ENCODE data around the gene ADAMTS7.
"Not testable (repeated sequence)": the region's sequence is repeated elsewhere in the genome, so short reads cannot be mapped to it uniquely, and the experiment has no call there.

The ADAMTS7 gene

DNA sequence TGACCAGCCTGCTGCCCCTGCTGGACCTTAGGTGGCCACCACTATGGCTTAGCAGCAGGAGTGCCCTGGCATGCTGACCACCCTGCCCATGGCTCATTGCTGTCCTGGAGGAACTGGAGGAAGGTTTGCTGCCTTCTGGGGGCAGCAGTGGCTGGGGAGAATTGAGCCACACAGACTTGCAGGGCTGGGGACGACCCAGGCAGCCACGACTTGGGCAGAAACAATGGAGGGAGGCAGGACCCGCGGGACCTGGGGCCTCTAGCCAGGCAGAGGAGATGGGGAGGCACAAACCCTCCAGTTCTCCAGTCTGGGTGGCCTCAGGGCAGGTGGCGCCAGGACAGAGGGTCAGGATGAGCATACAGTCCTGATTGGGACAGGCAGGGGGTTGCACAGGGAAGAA lies 32.8 kb downstream of the ADAMTS7 start:
- Mint-ChIP-seq H3K4me1 (peaks cover 13% of the 10 kb centered on the region), H3K4me3 (no peak overlapping the region), H3K27ac (no peak overlapping the region), H3K36me3 (no peaks in the 10 kb centered on the region), H3K9me3 (no peaks in the 10 kb centered on the region)
- no peak for ATAC-seq
- no peak for DNase-seq (ENCODE audit: low spot score in 2 of 2)

DNA sequence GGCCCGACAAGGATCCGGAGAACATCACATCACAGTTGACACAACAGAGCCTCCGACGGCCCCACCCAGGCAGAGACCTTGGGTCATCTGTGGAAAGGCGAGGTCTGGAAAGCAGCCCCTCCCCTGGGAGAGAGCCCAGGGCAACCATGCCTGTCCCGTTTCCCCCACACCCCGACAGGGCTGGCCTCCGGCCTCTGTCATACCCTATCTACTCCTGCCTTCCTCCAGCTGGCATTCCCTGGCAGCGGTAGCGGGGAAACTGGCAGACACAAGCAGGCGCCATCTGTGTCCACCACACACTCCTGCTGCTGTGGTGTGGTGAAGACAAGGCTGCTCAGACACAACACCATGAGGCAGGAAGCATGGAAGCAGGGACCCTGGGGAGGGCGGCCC lies 33.3 kb downstream of the ADAMTS7 start:
- not testable (repeated sequence) for ATAC-seq; DNase-seq (ENCODE audit: low spot score in 2 of 2)
- peaks cover 13% of the 10 kb centered on the region for H3K4me1 Mint-ChIP-seq

DNA sequence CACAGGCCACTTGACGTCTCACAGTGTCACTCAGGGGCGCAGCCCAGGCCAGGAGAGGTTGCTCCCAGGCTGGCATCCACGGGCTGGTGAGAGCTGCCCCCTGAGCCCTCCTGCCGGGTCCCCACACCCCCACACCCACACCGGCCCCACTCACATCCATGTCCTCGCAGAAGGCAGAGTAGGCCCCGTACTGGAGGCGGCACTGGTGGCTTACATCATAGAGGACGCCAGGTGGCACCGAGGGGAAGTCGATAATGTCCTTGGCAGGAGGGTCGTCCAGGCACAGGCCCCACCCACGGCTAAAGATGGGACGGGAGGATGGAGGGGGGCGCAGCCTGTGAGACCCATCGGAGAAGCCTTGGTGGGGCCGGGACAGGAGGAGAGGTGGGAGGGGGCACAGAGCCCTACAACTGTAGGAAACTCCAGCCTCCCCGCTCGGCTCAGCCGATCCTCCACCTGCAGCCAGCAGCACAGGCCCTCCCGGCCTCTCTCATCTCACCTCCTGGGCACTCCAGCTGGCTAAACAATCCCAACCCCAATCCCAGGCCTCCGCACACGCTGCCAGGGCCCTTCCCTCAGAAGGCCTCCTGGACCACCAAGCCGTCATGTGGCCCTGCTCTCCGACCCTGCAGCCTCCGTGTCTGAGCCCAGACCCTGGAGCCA lies 33.8 kb downstream of the ADAMTS7 start:
- DNase-seq (ENCODE audit: low spot score in 2 of 2); H3K27ac Mint-ChIP-seq; H3K9me3 Mint-ChIP-seq; ATAC-seq; H3K36me3 Mint-ChIP-seq; H3K4me3 Mint-ChIP-seq: not testable (repeated sequence)
- peaks cover 13% of the 10 kb centered on the region for H3K4me1 Mint-ChIP-seq

More for the DNA sequence above, 33.3 kb downstream of the ADAMTS7 start:
- not testable (repeated sequence) for H3K27ac Mint-ChIP-seq, H3K36me3 Mint-ChIP-seq, H3K9me3 Mint-ChIP-seq, H3K4me3 Mint-ChIP-seq

DNA sequence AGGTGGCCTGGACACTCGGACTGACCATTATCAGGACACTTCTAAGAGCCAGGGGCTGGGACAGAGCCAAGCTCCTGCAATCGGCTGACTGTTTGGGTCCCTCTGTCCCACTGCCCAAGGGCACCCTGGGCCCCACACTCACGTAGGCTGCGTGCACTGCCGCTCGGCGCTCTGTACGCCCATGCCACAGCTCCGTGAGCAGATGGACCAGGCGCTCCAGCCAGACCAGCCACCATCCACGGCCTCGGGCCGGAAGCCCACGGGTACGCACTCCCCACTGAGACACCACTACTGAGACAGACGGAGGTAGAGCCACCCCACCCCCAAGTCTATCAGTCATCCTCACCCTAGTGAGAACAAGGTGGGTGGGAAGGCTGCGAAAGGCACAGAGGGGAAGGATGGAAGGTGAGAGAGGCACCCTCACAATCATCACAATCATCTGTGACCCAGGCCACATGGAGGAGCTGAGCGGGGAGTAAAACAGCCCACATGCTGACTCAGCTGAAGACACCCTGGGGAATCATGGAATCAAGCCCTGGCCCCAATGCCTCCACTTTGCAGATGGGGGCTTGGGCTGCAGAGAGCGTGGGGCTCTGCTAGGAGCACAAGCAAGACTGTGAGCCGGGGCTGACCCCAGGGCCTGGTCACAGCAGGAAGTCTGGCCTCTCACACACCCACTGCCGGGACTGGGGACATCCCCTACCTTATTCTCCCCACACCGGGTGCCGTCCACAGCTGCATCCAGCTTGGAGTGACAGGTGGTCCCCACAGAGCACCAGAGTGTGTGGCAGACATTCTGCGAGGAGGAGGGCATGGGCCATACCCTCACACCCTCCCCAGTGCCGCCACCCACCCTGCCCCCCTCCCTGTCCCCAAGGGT lies 35.0 kb downstream of the ADAMTS7 start:
- H3K36me3 Mint-ChIP-seq, result not testable (repeated sequence)

DNA sequence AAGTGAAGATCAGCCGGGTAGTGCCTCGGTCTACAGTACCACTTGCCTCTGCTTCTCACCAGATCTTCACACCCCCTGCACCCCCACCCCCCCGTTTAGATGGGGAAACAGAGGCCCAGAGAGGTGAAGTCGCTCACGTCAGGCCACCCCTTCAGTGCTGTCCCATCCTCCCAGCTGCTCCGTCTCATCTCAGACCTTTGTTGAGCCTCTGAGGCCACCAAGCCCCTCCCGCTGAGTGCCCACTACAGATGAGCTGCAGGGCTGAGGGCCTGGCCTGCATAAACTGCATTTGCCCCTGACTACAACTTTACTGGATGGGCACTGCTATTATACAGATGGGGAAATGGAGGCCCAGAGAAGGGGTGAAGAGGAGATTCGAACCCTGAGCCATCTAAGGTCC lies 35.8 kb downstream of the ADAMTS7 start:
- Mint-ChIP-seq H3K4me3 (no peak overlapping the region), H3K9me3 (no peaks in the 10 kb centered on the region), H3K36me3 (no peaks in the 10 kb centered on the region), H3K27ac (no peak overlapping the region), H3K4me1 (peaks cover 7% of the 10 kb centered on the region)
- no peak for DNase-seq (ENCODE audit: low spot score in 2 of 2)
- ATAC-seq, result no peak

More for the DNA sequence above, 35.0 kb downstream of the ADAMTS7 start:
- not testable (repeated sequence) for H3K9me3 Mint-ChIP-seq; H3K4me3 Mint-ChIP-seq; ATAC-seq; H3K4me1 Mint-ChIP-seq; DNase-seq (ENCODE audit: low spot score in 2 of 2)
- H3K27ac Mint-ChIP-seq, result peak overlapping the region; percentile 18

DNA sequence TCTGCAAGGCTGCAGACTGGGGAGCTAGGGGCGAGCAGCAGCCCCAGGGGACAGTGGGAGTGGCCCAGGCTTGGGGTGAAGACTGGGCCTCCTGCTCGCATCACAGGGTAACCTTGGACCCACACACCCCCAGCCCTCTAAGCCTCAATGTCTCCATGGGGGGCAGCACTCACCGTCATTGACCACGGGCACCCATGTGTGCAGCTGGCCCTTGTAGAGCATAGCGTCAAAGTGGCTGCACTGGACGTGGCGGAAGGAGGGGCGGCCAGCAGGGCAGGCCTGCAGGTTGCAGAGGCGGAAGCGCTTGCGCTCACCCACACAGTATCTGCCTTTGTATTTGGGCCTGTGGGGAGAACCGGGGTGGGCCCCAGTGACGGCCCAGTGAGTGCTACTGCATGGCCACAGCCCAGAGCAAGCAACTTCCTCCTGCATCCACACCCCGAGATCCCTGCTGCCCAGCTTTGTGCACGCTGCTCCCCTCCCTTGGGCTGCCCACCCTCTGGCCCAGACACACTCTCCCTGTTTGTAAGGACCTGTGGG lies 36.7 kb downstream of the ADAMTS7 start:
- ATAC-seq; H3K36me3 Mint-ChIP-seq; H3K27ac Mint-ChIP-seq; H3K4me1 Mint-ChIP-seq; DNase-seq (ENCODE audit: low spot score in 2 of 2); H3K4me3 Mint-ChIP-seq; H3K9me3 Mint-ChIP-seq: not testable (repeated sequence)

DNA sequence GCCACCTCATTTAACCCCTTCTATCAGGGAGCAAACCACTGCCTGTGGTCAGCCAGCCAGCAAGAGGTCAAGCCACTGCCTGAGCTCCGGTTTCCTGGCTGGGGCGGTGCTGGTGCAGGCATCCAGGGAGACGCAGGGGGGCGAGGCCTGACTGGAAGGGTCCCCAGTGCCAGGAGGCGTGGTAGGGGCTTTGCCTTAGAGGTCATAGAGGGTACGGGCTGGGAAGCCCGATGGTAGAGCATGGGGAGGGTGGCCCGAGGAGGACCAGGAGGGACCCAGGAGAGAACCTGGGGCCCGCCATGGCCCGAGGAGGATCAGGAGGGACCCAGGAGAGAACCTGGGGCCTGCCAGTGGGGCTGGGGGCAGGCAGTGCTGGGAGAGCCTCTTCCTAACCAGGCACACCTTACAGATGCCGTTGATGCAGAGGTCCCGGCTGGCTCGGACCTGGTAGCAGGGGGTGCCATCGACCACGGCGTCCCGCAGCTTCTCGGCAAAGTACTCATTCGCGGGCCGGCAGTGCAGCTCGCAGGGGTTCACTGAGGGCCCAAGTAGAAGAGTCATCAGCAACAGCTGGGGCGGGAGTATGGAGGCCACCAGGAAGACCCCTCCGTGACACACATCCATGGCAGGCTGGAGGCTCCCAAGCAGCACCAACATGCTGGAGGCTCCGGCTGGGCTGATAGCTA lies 37.4 kb downstream of the ADAMTS7 start:
- not testable (repeated sequence) for H3K4me1 Mint-ChIP-seq; H3K4me3 Mint-ChIP-seq; H3K9me3 Mint-ChIP-seq; ATAC-seq; DNase-seq (ENCODE audit: low spot score in 2 of 2); H3K36me3 Mint-ChIP-seq; H3K27ac Mint-ChIP-seq

DNA sequence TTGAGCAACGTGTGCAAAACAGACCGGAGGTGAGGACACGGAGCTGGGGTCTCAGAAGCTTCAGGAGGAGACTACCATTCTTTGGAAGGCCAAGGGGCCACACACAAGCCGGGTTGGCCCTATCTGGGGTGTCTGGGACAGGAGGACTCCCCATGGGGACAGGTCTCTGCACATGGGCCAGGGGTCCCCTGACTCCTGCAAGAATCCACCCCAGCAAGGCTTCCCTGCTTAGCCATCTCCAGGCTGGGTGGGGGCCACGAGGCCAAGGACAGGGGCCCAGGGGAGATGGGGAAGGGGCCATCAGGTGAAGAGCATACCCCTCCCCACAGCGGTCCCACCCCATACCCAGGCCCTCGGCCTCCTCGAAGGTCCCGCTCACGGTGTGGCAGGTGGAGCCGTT lies 38.5 kb downstream of the ADAMTS7 start:
- H3K36me3 Mint-ChIP-seq, result no peaks in the 10 kb centered on the region
- H3K4me1 Mint-ChIP-seq, result peaks cover 7% of the 10 kb centered on the region
- H3K4me3 Mint-ChIP-seq, result no peak overlapping the region
- H3K27ac Mint-ChIP-seq, result peak overlapping the region; percentile 21
- ATAC-seq (no peak), DNase-seq (ENCODE audit: low spot score in 2 of 2) (no peak)
- H3K9me3 Mint-ChIP-seq, result no peaks in the 10 kb centered on the region

DNA sequence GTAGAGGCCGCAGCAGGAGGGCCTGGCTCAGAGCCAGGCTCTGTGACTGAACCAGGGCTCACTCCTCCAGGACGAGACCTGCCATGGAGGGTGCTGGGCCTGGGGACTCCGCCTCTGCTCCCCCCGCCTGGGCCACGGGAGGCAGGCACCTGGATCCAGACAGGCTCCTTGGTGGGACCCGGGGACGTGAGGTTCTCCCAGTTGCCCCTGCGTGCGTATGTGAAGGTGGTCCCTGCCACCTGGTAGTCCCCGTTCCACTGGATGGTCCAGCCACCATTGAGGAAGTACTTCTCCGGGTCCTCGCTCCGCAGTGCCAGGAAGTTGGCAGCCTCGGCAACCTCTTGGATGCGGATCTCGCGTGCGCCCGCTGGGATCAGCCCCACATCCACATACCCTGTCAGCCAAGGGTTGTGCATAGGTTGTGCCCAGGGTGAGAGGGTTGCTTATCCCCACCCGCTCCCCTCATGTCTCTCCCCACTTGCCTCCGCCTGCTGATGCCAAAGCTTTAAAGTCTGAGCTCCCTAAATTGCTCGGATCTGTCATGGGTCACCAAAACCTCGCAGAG lies 39.7 kb downstream of the ADAMTS7 start:
- H3K27ac Mint-ChIP-seq; H3K4me3 Mint-ChIP-seq; H3K4me1 Mint-ChIP-seq; DNase-seq (ENCODE audit: low spot score in 2 of 2); H3K9me3 Mint-ChIP-seq; H3K36me3 Mint-ChIP-seq; ATAC-seq: not testable (repeated sequence)

DNA sequence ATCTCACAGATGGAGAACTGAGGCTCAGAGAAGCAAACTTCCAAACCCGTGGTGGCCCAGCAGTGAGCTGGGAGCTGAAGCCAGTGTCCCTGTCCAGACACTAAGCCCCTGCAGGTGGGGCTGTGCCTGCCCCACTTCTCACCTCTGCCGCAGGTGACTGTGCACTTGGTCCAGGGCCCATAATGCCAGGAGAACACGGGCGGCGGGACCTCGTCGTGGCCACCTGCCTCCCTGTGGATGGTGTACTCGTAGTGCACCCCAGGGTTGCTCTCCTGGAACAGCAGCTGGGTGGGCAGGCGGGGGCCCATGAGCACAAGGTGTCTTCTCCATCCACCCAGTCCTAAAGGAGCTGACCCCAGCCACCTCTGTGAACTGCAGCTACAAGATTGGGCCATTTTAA lies 40.2 kb downstream of the ADAMTS7 start:
- not testable (repeated sequence) for H3K9me3 Mint-ChIP-seq; H3K27ac Mint-ChIP-seq; H3K4me3 Mint-ChIP-seq; H3K36me3 Mint-ChIP-seq; ATAC-seq; DNase-seq (ENCODE audit: low spot score in 2 of 2); H3K4me1 Mint-ChIP-seq

DNA sequence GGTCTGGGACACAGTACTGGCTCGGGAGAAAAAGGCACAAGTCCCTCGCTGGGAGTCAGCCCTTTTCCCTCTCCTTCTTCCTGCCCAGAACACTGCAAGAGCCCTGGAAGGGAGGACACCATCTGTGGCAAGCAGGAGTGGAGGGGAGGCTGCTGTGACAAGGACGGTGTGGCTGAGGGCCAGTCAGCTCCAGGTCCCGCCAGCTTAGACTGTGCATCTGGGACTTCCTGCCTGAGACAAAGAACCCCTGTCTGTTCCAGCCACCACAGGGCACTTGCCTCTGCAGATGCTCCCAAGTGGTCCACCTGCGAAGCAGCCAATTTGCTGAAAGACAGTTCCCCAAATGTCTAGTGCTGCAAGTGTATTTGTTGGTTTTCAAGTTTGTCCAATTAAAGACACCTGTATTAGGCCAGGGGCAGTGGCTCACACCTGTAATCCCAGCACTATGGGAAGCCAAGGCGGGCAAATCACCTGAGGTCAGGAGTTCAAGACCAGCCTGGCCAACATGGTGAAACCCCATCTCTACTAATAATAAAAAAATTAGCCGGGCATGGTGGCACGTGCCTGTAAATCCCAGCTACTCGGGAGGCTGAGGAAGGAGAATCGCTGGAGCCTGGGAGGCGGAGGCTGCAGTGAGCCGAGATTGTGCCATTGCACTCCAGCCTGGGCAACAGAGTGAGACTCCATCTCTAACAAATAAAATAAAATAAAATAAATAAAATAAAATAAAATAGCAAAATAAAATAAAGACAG lies 41.6 kb downstream of the ADAMTS7 start:
- not testable (repeated sequence) for H3K4me1 Mint-ChIP-seq; H3K9me3 Mint-ChIP-seq; ATAC-seq; H3K27ac Mint-ChIP-seq; H3K4me3 Mint-ChIP-seq; DNase-seq (ENCODE audit: low spot score in 2 of 2); H3K36me3 Mint-ChIP-seq

DNA sequence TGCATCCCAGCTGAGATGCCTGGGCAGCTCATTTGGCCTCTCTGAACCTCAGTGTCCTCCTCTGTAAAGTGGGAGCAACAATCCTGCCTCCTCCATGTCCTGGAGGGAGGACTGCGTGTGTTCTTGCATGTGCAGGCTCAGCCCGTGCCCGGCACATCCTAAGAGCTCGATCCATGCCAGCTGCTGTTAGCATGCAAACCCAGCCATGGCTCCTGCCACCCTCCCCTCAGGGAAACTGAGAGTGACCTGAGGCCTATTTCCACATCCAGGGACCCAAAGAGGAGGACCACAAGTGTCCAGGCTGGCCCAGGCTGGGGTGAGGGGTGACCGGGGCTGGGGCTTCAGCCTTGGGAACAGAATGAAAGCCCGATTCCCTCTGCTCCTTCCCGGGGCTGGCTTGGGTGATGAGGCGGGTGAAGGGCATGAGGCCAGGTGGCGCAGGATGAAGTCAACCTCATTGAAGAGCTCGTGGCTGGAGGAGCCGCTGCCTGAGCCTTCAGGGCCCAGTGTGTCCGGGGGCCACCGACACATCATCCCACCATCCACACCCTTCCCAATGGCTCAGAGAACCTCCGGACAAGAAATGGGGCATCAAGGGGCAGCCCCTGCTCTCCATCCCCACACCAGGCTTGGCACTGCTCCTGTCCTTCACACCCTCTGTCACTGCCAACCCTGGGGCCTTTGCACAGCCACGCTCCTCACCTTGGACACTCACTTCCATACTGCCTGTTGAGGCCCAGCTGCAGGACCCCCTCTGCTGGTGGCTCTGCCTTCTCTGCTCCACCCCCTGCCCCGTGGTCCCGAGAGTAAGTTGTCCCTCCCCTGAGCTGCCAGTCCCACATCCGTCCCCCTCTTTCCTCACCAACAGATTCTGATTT lies 42.5 kb downstream of the ADAMTS7 start:
- Mint-ChIP-seq H3K9me3 (no peaks in the 10 kb centered on the region), H3K4me1 (no peaks in the 10 kb centered on the region), H3K27ac (no peak overlapping the region), H3K4me3 (no peak overlapping the region), H3K36me3 (peaks cover 5% of the 10 kb centered on the region)
- no peak for DNase-seq (ENCODE audit: low spot score in 2 of 2)
- no peak for ATAC-seq

DNA sequence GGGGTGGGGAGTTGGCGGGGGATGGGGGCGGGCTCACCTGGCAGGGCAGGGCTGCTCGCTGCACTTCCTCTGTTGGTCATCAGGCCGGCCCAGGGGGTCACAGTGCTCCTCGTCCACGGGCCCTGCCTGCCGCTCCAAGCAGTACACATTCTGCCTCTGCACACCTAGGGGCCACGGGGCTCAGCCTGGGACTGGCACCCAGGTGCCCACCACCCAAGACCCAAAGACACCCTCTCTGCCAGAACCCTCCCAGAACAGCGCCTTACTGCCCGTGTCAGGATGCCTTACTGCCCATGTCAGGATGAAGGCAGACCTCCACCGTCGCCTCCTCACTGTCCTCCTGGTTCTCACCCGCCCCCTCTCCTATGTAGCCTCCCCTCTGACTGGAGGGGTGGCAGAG lies 43.2 kb downstream of the ADAMTS7 start:
- no peak for DNase-seq (ENCODE audit: low spot score in 2 of 2)
- no peak for ATAC-seq
- H3K9me3 Mint-ChIP-seq, result no peaks in the 10 kb centered on the region
- H3K27ac Mint-ChIP-seq, result no peak overlapping the region
- H3K36me3 Mint-ChIP-seq, result peaks cover 5% of the 10 kb centered on the region
- peaks cover 4% of the 10 kb centered on the region for H3K4me1 Mint-ChIP-seq
- no peak overlapping the region for H3K4me3 Mint-ChIP-seq
